Mammary epithelial cell (primary cell): Measurements from ENCODE around the gene FBLIM1.

Experiments used
- EZH2 ChIP-seq: IDR thresholded peaks from 2 replicates; pipeline ENCODE4 v1.6.1; 2012; ENCODE audit warnings: low read length, inconsistent platforms, borderline replicate concordance
- TF ChIP-seq, protein P1 (sequence below), 2 donors: IDR thresholded peaks in 1 of 2; conservative IDR thresholded peaks in 1 of 2; 2 replicates each; pipeline ENCODE4 v1.5.1; 2011 to 2012; ENCODE audit warnings: inconsistent platforms in 2 of 2, low read length in 2 of 2, mild to moderate bottlenecking in 2 of 2, control low read depth in 1 of 2, low read depth in 1 of 2; ENCODE audit not compliant: insufficient read depth in 1 of 2; ENCODE audit errors: extremely low read depth in 1 of 2

- TF ChIP-seq, protein P1, sequence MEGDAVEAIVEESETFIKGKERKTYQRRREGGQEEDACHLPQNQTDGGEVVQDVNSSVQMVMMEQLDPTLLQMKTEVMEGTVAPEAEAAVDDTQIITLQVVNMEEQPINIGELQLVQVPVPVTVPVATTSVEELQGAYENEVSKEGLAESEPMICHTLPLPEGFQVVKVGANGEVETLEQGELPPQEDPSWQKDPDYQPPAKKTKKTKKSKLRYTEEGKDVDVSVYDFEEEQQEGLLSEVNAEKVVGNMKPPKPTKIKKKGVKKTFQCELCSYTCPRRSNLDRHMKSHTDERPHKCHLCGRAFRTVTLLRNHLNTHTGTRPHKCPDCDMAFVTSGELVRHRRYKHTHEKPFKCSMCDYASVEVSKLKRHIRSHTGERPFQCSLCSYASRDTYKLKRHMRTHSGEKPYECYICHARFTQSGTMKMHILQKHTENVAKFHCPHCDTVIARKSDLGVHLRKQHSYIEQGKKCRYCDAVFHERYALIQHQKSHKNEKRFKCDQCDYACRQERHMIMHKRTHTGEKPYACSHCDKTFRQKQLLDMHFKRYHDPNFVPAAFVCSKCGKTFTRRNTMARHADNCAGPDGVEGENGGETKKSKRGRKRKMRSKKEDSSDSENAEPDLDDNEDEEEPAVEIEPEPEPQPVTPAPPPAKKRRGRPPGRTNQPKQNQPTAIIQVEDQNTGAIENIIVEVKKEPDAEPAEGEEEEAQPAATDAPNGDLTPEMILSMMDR (conservative IDR thresholded peaks at IDR 0.05 in 1 of 2, IDR thresholded peaks at IDR 0.05 in 1 of 2; ENCODE audit: extremely low read depth in 1 of 2, insufficient read depth in 1 of 2, low read depth in 1 of 2, low read length in 2 of 2) = no peak
- TF ChIP-seq EZH2 = no peak
Observed at GRCh38 chr1:15770313-15770962, 11.8 kb downstream of the FBLIM1 start.
